Activated T-helper 17 cell treated with anti-CD3 and anti-CD28 coated beads, Interleukin-2, amount 50 U/mL, for 72 hours (primary cell): ENCODE measurements around the gene CASZ1. TPM values are rescaled to one million over a fixed set of nuclear protein-coding genes. Genes with fewer than 3 reads are reported as not detected.

ENCODE experiments used
- total RNA-seq, 2 donors: library from RNA; stranded (reverse); gene quantifications; one replicate each; pipeline ENCODE4 v1.2.3, GENCODE V29; 2022

The CASZ1 gene
- total RNA-seq, 2 donors from 2014 or later, result 2.6 to 4.3 TPM

Other genes starting within 250 kb of the CASZ1 start
- gene TARDBP, start 216.0 kb upstream of the CASZ1 start, total RNA-seq, result 100 to 1,000 TPM; 120 to 186 TPM